GM23248 (cell line): ENCODE results near the gene KCNQ4. TPM values are rescaled to one million over a fixed set of nuclear protein-coding genes. Genes with fewer than 3 reads are reported as not detected.

Experiments used
- DNase-seq: peaks from one replicate; pipeline ENCODE4 v3.0.0-alpha.2; 2015
- H2AFZ ChIP-seq: fragments of 200-600 bp; sonication (generic); 2 replicates; pipeline ENCODE4 v1.6.1; 2016; ENCODE audit warnings: antibody characterized with exemption
- H3F3A ChIP-seq: fragments of 200-600 bp; sonication (generic); 2 replicates; pipeline ENCODE4 v1.6.1; 2016; ENCODE audit warnings: mild to moderate bottlenecking, antibody characterized with exemption, mixed run types; ENCODE audit not compliant: insufficient read depth
- H3K27ac ChIP-seq: fragments of 200-600 bp; sonication (generic); 2 replicates; pipeline ENCODE4 v1.5.1; 2016; ENCODE audit warnings: mild to moderate bottlenecking
- H3K27me3 ChIP-seq: fragments of 200-600 bp; sonication (generic); replicated peaks from 2 replicates; pipeline ENCODE4 v1.6.1; 2016; ENCODE audit warnings: mild to moderate bottlenecking; ENCODE audit not compliant: insufficient read depth
- H3K36me3 ChIP-seq: fragments of 200-600 bp; sonication (generic); 2 replicates; pipeline ENCODE4 v1.6.1; 2016; ENCODE audit warnings: low read depth, mild to moderate bottlenecking
- H3K4me1 ChIP-seq: fragments of 200-600 bp; sonication (generic); 2 replicates; pipeline ENCODE4 v1.6.1; 2016; ENCODE audit warnings: mild to moderate bottlenecking; ENCODE audit not compliant: insufficient read depth
- H3K4me2 ChIP-seq: fragments of 200-600 bp; sonication (generic); one replicate; pipeline ENCODE4 v1.6.1; 2016; ENCODE audit warnings: mild to moderate bottlenecking; ENCODE audit not compliant: unreplicated experiment
- H3K4me3 ChIP-seq: fragments of 200-600 bp; sonication (generic); 2 replicates; pipeline ENCODE4 v1.5.1; 2016; ENCODE audit warnings: mild to moderate bottlenecking
- H3K79me2 ChIP-seq: fragments of 200-600 bp; sonication (generic); 2 replicates; pipeline ENCODE4 v1.6.1; 2016; ENCODE audit warnings: mild to moderate bottlenecking; ENCODE audit not compliant: insufficient read depth
- H3K9ac ChIP-seq: fragments of 200-600 bp; sonication (generic); 2 replicates; pipeline ENCODE4 v1.6.1; 2016; ENCODE audit warnings: mild to moderate bottlenecking
- H3K9me2 ChIP-seq: fragments of 200-600 bp; sonication (generic); 2 replicates; pipeline ENCODE4 v1.6.1; 2016; ENCODE audit warnings: mixed run types, mild to moderate bottlenecking, moderate library complexity; ENCODE audit not compliant: insufficient read depth
- H3K9me3 ChIP-seq: fragments of 200-600 bp; sonication (generic); one replicate; pipeline ENCODE4 v1.6.1; 2017; ENCODE audit warnings: low read depth
- H4K20me1 ChIP-seq: fragments of 200-600 bp; sonication (generic); 2 replicates; pipeline ENCODE4 v1.6.0; 2016; ENCODE audit not compliant: insufficient read depth
- EZH2 ChIP-seq: fragments of 200-600 bp; sonication (generic); IDR thresholded peaks from 2 replicates; pipeline ENCODE4 v1.6.1; 2018; ENCODE audit warnings: antibody characterized with exemption, mild to moderate bottlenecking; ENCODE audit not compliant: insufficient read depth, poor library complexity, severe bottlenecking
- EZH2phosphoT487 ChIP-seq: fragments of 200-600 bp; sonication (generic); IDR thresholded peaks from 2 replicates; pipeline ENCODE4 v1.6.1; 2018; ENCODE audit warnings: antibody characterized with exemption, moderate library complexity, mild to moderate bottlenecking, low read depth; ENCODE audit not compliant: insufficient read depth
- WGBS, 2 experiments: methylation state at CpG; one replicate each; pipeline ENCODE4 v1.1.6; 2015 to 2017; ENCODE audit warnings: low lambda C conversion rate in 2 of 2, low coverage in 1 of 2; ENCODE audit errors: missing lambda C conversion rate in 2 of 2; 5-methylcytosine and 5-hydroxymethylcytosine counted together
- in situ Hi-C: fragments of 300-500 bp; cut with MboI; formaldehyde crosslinking; loops from 2 replicates; pipeline ENCODE4 v1.15.0; 2020
- polyA plus RNA-seq: library from polyadenylated mRNA; unstranded; fragments of >200 nt; fragmentation: Nextera tagmentation; extraction: Ambion mirVana; gene quantifications from 2 replicates; pipeline ENCODE4 v1.2.1, GENCODE V29; 2016
- total RNA-seq: library from RNA; depleted of rRNA; stranded (reverse); fragments of >200 nt; shearing (Covaris generic); gene quantifications from 2 replicates; pipeline ENCODE4 v1.2.3, GENCODE V29; 2014

KCNQ4 gene
- total and polyA plus RNA-seq, 2 experiments from 2014 or later = not detected

GRCh38 chr1:40739455-40740008 is 44.1 kb upstream of the KCNQ4 start:
- no peaks in the 10 kb centered on the region for H3K9me2 ChIP-seq
- no peak for TF ChIP-seq EZH2phosphoT487
- no peak for TF ChIP-seq EZH2
- no peaks in the 10 kb centered on the region for H4K20me1 ChIP-seq
- no peaks in the 10 kb centered on the region for H3K9me3 ChIP-seq
- H2AFZ ChIP-seq = no peak overlapping the region
- H3K4me1 ChIP-seq = peaks cover 14% of the 10 kb centered on the region; the same call in 1 of the 2 replicates
- peaks cover 14% of the 10 kb centered on the region; the same call in 1 of the 2 replicates for H3K36me3 ChIP-seq
- H3K9ac ChIP-seq = no peak overlapping the region
- peaks cover 42% of the 10 kb centered on the region for H3K79me2 ChIP-seq
- no peak overlapping the region for H3K4me3 ChIP-seq
- peak; percentile 51 for DNase-seq
- in situ Hi-C loops = no loop called here
- H3F3A ChIP-seq = peaks cover 17% of the 10 kb centered on the region
- no peaks in the 10 kb centered on the region for H3K27me3 ChIP-seq
- no peak overlapping the region for H3K4me2 ChIP-seq
- peak overlapping the region; percentile 32 for H3K27ac ChIP-seq
- WGBS, 2 experiments = 63 to 65% methylated on average over 3 of the region's 3 CpGs

- peaks cover 34% of the 10 kb centered on the region for H3K79me2 ChIP-seq
- no peaks in the 10 kb centered on the region for H4K20me1 ChIP-seq
- H2AFZ ChIP-seq = no peak overlapping the region
- no peak for DNase-seq
- H3F3A ChIP-seq = peaks cover 23% of the 10 kb centered on the region
- no peak overlapping the region for H3K4me3 ChIP-seq
- H3K9ac ChIP-seq = no peak overlapping the region
- 84 to 85% methylated on average over 6 of the region's 6 CpGs for WGBS, 2 experiments
- no peaks in the 10 kb centered on the region for H3K9me3 ChIP-seq
- H3K36me3 ChIP-seq = peaks cover 14% of the 10 kb centered on the region; the same call in 1 of the 2 replicates
- H3K4me1 ChIP-seq = peaks cover 20% of the 10 kb centered on the region
- H3K9me2 ChIP-seq = no peaks in the 10 kb centered on the region
- H3K4me2 ChIP-seq = no peak overlapping the region
- no peaks in the 10 kb centered on the region for H3K27me3 ChIP-seq
- in situ Hi-C loops = no loop called here
- TF ChIP-seq EZH2 (no peak), EZH2phosphoT487 (no peak)
- H3K27ac ChIP-seq = no peak overlapping the region
Observed at GRCh38 chr1:40740039-40740996, 43.3 kb upstream of the KCNQ4 start.

GRCh38 chr1:40740997-40741736 is 42.4 kb upstream of the KCNQ4 start:
- no peaks in the 10 kb centered on the region for H3K9me2 ChIP-seq
- 92 to 94% methylated on average over 7 of the region's 7 CpGs for WGBS, 2 experiments
- TF ChIP-seq EZH2phosphoT487 = no peak
- no peak for TF ChIP-seq EZH2
- H3K36me3 ChIP-seq = peaks cover 14% of the 10 kb centered on the region; the same call in 1 of the 2 replicates
- no peak for DNase-seq
- H3K4me2 ChIP-seq = no peak overlapping the region
- no peak overlapping the region for H3K9ac ChIP-seq
- H3F3A ChIP-seq = peaks cover 19% of the 10 kb centered on the region
- no peaks in the 10 kb centered on the region for H4K20me1 ChIP-seq
- peaks cover 30% of the 10 kb centered on the region for H3K79me2 ChIP-seq
- no peaks in the 10 kb centered on the region for H3K27me3 ChIP-seq
- peaks cover 24% of the 10 kb centered on the region for H3K4me1 ChIP-seq
- H3K9me3 ChIP-seq = no peaks in the 10 kb centered on the region
- no peak overlapping the region for H3K27ac ChIP-seq
- in situ Hi-C loops = no loop called here
- H2AFZ ChIP-seq = no peak overlapping the region
- H3K4me3 ChIP-seq = no peak overlapping the region

- Histone ChIP-seq H3K9ac (no peak overlapping the region), H3K27me3 (no peaks in the 10 kb centered on the region), H3K9me2 (no peaks in the 10 kb centered on the region), H3K9me3 (no peaks in the 10 kb centered on the region), H3F3A (peaks cover 19% of the 10 kb centered on the region), H3K4me1 (peaks cover 22% of the 10 kb centered on the region), H3K36me3 (peaks cover 14% of the 10 kb centered on the region; the same call in 1 of the 2 replicates), H3K79me2 (peaks cover 24% of the 10 kb centered on the region), H3K4me3 (no peak overlapping the region), H3K4me2 (no peak overlapping the region), H4K20me1 (no peaks in the 10 kb centered on the region), H3K27ac (no peak overlapping the region), H2AFZ (no peak overlapping the region)
- in situ Hi-C loops = no loop called here
- WGBS, 2 experiments = 64 to 65% methylated on average over 3 of the region's 3 CpGs
- TF ChIP-seq EZH2phosphoT487 (no peak), EZH2 (no peak)
- peak; percentile 51 for DNase-seq
Observed at GRCh38 chr1:40742363-40743061, 41.1 kb upstream of the KCNQ4 start.
